SK-N-SH treated with all-trans-retinoic acid at 6 μM for 48 hours (cell line): ENCODE measurements around the gene HES4.

ENCODE experiments used
- BACH2 ChIP-seq: fragments of 250-450 bp; sonication (Bioruptor Pico); IDR thresholded peaks from 2 replicates; pipeline ENCODE4 v1.9.0; 2021; ENCODE audit warnings: mild to moderate bottlenecking, borderline replicate concordance
- GLIS3 ChIP-seq: fragments of 250-450 bp; sonication (Bioruptor Pico); IDR thresholded peaks from 2 replicates; pipeline ENCODE4 v1.5.0; 2020; ENCODE audit warnings: mild to moderate bottlenecking, moderate library complexity
- PATZ1 ChIP-seq: fragments of 250-450 bp; sonication (Bioruptor Pico); IDR thresholded peaks from 2 replicates; pipeline ENCODE4 v1.8.0; 2020; ENCODE audit warnings: mild to moderate bottlenecking, moderate library complexity, borderline replicate concordance
- SNAI2 ChIP-seq: fragments of 250-450 bp; sonication (Bioruptor Pico); IDR thresholded peaks from 2 replicates; pipeline ENCODE4 v1.5.0; 2020; ENCODE audit warnings: mild to moderate bottlenecking, moderate library complexity
- ZFP3 ChIP-seq: fragments of 250-450 bp; sonication (Bioruptor Pico); IDR thresholded peaks from 2 replicates; pipeline ENCODE4 v1.5.0; 2020; ENCODE audit warnings: mild to moderate bottlenecking, moderate library complexity
- ZFP30 ChIP-seq: fragments of 450-650 bp; formaldehyde crosslinking; IDR thresholded peaks from 2 replicates; pipeline ENCODE4 v1.5.0; 2022; ENCODE audit warnings: mild to moderate bottlenecking, moderate library complexity
- ZNF70 ChIP-seq: fragments of 450-650 bp; formaldehyde crosslinking; IDR thresholded peaks from 2 replicates; pipeline ENCODE4 v1.5.0; 2020; ENCODE audit warnings: mild to moderate bottlenecking, moderate library complexity
- ZNF8 ChIP-seq: fragments of 450-650 bp; formaldehyde crosslinking; IDR thresholded peaks from 2 replicates; pipeline ENCODE4 v1.5.0; 2020; ENCODE audit warnings: mild to moderate bottlenecking, moderate library complexity

GRCh38 chr1:972726-973458 lies 27.0 kb downstream of the HES4 start:
- TF ChIP-seq GLIS3 = no peak
- TF ChIP-seq ZNF8 (CRISPR knock-in tag) = no peak
- TF ChIP-seq ZFP30 (CRISPR knock-in tag) = no peak
- TF ChIP-seq BACH2 (CRISPR knock-in tag) = no peak
- no peak for TF ChIP-seq ZFP3
- TF ChIP-seq SNAI2 (CRISPR knock-in tag) = no peak
- no peak for TF ChIP-seq ZNF70 (CRISPR knock-in tag)
- TF ChIP-seq PATZ1 (CRISPR knock-in tag) = no peak
